ENCODE data around the gene ANKMY1. TPM values are rescaled to one million over a fixed set of nuclear protein-coding genes. Genes with fewer than 3 reads are reported as not detected.

ANKMY1 gene
- total and polyA plus RNA-seq, 2 of the 8 experiments (the other 6 are each of a cell fraction or from before 2014, with no cell fraction given): 4.5 to 4.8 TPM

- TF ChIP-seq JUND (IDR thresholded peaks at IDR 0.05; ENCODE audit: low read length): no peak
- no peak for TF ChIP-seq CEBPB (IDR thresholded peaks at IDR 0.05; ENCODE audit: low read depth, low read length)
- TF ChIP-seq RFX5 (IDR thresholded peaks at IDR 0.05; ENCODE audit: borderline replicate concordance, low read depth, low read length): no peak
- no peak for TF ChIP-seq TEAD4 (IDR thresholded peaks at IDR 0.05; ENCODE audit: low read depth, low read length)
- TF ChIP-seq SP4 (IDR thresholded peaks at IDR 0.05; ENCODE audit: low read length): no peak
- no peak for TF ChIP-seq RAD21 (IDR thresholded peaks at IDR 0.05 in 1 of 2, conservative IDR thresholded peaks at IDR 0.05 in 1 of 2; ENCODE audit: low read depth in 2 of 2, low read length in 2 of 2)
Measured at GRCh38 chr2:240458900-240459391, 98.8 kb downstream of the ANKMY1 start (continued).
